Measurements from ENCODE around the gene APC2. TPM values are rescaled to one million over a fixed set of nuclear protein-coding genes. Genes with fewer than 3 reads are reported as not detected.

Gene APC2
- total RNA-seq, 1 donor from 2014 or later: 1.0 TPM

DNA sequence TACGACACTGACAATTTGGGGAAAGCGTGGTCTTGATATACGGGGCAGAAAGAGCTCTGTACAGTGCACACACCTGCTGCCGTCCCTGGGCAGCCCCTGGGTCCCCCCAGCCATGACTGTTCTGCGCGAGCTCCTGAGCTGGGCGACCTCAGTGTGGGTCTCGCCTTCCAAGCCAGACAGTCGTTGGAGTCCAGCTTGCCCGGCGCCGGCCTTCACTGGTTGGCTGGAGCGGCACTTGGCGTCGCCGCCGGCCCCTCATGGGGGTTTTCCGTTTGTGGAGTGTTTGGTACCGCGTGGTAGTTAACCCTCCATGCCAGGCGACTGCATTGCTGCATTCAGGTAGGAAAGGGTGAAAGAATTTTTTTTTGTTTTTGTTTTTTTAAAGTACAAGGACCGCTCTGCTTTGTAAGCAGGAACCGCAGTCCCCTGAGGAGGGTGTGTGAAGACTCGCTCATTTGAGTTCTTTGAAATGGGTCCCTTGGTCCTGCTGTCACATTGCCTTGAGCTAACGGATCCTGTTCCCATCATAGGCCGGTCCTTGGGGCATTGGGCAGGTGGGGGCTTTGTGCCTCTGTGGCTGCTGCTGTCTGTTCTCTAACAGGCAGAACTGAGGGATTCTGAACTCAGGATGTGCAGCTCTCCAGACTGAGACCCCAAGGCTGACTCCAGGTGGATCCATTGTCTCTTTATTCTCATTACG is 22.6 kb upstream of the APC2 start:
- no peak overlapping the region for H3K4me3 ChIP-seq (ENCODE audit: low read length in 3 of 3)
- no peaks in the 10 kb centered on the region for H3K9me3 ChIP-seq (ENCODE audit: control insufficient read depth in 3 of 3, low read length in 3 of 3)
- H3K36me3 ChIP-seq (ENCODE audit: control insufficient read depth in 3 of 3, insufficient read depth in 3 of 3, low read length in 3 of 3): peaks cover 66 to 71% (median 66%) of the 10 kb centered on the region in 3 donors
- H3K4me1 ChIP-seq (ENCODE audit: control insufficient read depth in 3 of 3, insufficient read depth in 3 of 3, low read length in 3 of 3): peaks cover 0 to 2% (median under 1%) of the 10 kb centered on the region in 3 donors
- no peak overlapping the region for H3K9ac ChIP-seq (ENCODE audit: low read depth in 1 of 3, low read length in 3 of 3)
- H3K27ac ChIP-seq (ENCODE audit: low read depth, low read length): no peak overlapping the region
- no peaks in the 10 kb centered on the region for H3K27me3 ChIP-seq (ENCODE audit: control insufficient read depth in 3 of 3, insufficient read depth in 3 of 3, low read length in 3 of 3)

DNA sequence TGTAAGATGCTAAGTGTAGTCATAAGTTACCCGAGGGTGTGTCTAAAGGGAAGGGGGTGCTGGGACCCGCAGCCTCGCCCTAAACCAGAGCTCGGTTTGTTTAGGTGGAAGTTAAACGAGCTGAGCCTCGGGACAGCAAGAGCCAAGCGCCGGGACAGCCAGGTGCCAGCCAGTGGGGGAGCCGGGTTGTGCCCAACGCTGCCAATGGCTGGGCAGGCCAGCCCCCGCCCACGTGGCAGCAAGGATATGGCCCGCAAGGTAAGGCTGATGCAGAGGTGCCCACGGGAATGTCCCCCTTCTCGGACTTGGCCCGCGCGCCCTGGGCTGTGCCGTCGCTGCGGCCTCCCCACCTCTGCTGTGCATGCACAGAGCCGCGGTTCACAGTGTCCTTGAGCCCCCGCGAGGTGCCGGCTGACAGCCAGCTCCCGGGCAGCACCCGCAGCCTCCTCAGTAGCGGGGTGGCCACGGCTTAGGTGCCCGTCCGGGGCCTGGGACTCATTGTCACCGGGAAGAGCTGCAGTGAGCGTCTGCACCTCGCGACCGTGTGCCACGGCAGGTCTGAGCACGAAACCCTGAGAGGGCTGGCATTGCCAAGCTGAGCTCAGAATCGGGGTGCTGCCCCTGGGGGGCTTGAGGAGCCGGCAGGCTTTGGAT is 21.1 kb upstream of the APC2 start:
- Histone ChIP-seq H3K9ac (ENCODE audit: low read depth in 1 of 3, low read length in 3 of 3) (no peak overlapping the region), H3K36me3 (ENCODE audit: control insufficient read depth in 3 of 3, insufficient read depth in 3 of 3, low read length in 3 of 3) (peaks cover 66 to 73% (median 67%) of the 10 kb centered on the region in 3 donors), H3K27me3 (ENCODE audit: control insufficient read depth in 3 of 3, insufficient read depth in 3 of 3, low read length in 3 of 3) (no peaks in the 10 kb centered on the region), H3K4me3 (ENCODE audit: low read length in 3 of 3) (no peak overlapping the region), H3K27ac (ENCODE audit: low read depth, low read length) (no peak overlapping the region), H3K4me1 (ENCODE audit: control insufficient read depth in 3 of 3, insufficient read depth in 3 of 3, low read length in 3 of 3) (peaks cover 0 to 2% (median 0%) of the 10 kb centered on the region in 3 donors), H3K9me3 (ENCODE audit: control insufficient read depth in 3 of 3, low read length in 3 of 3) (no peaks in the 10 kb centered on the region)

DNA sequence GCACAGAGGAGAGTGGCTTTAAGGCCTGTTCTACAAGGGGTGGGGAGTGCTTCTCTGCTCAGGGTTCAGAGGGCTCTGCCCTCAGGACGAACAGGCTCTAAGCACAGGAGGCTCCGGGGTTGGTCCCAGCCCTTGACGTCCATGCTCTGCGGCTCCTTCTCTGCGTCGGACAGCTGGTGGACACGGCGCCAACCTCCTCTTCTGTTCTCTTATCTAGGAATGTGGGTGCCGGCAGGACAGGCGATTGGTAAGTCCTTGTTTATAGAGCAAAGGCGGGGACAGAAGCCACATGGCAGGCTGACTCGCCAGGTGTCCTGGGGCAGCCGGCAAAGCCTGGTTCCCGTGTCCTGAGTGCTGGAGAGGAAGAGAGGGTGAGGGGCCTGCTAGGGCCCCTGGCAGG is 20.2 kb upstream of the APC2 start:
- Histone ChIP-seq H3K27ac (ENCODE audit: low read depth, low read length) (no peak overlapping the region), H3K9me3 (ENCODE audit: control insufficient read depth in 3 of 3, low read length in 3 of 3) (no peaks in the 10 kb centered on the region)

DNA sequence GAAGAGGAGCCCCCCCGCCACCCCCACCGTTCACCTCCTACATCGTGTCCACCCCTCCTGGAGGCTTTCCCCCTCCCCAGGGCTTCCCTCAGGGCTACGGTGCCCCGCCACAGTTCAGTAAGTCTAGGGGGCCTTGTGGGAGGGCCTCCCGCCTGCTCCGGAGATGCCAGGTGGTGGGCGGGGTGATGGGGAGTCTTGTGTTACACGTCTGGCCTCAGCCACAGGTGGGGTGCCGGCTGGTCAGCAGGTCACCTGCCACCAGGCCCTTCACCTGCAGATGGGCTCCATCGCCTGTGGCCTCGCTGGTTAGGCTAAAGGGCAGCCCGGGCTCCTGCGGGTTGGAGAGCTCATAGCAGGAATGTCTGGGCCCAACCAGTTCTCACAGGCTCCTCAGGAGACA is 19.7 kb upstream of the APC2 start:
- H3K36me3 ChIP-seq (ENCODE audit: control insufficient read depth in 3 of 3, insufficient read depth in 3 of 3, low read length in 3 of 3): peaks cover 62 to 70% (median 63%) of the 10 kb centered on the region in 3 donors

More for the DNA sequence above, 20.2 kb upstream of the APC2 start:
- H3K27me3 ChIP-seq (ENCODE audit: control insufficient read depth in 3 of 3, insufficient read depth in 3 of 3, low read length in 3 of 3): no peaks in the 10 kb centered on the region
- peaks cover 0 to 2% (median 0%) of the 10 kb centered on the region in 3 donors for H3K4me1 ChIP-seq (ENCODE audit: control insufficient read depth in 3 of 3, insufficient read depth in 3 of 3, low read length in 3 of 3)
- peaks cover 66 to 73% (median 67%) of the 10 kb centered on the region in 3 donors for H3K36me3 ChIP-seq (ENCODE audit: control insufficient read depth in 3 of 3, insufficient read depth in 3 of 3, low read length in 3 of 3)
- H3K4me3 ChIP-seq (ENCODE audit: low read length in 3 of 3): no peak overlapping the region
- no peak overlapping the region for H3K9ac ChIP-seq (ENCODE audit: low read depth in 1 of 3, low read length in 3 of 3)

DNA sequence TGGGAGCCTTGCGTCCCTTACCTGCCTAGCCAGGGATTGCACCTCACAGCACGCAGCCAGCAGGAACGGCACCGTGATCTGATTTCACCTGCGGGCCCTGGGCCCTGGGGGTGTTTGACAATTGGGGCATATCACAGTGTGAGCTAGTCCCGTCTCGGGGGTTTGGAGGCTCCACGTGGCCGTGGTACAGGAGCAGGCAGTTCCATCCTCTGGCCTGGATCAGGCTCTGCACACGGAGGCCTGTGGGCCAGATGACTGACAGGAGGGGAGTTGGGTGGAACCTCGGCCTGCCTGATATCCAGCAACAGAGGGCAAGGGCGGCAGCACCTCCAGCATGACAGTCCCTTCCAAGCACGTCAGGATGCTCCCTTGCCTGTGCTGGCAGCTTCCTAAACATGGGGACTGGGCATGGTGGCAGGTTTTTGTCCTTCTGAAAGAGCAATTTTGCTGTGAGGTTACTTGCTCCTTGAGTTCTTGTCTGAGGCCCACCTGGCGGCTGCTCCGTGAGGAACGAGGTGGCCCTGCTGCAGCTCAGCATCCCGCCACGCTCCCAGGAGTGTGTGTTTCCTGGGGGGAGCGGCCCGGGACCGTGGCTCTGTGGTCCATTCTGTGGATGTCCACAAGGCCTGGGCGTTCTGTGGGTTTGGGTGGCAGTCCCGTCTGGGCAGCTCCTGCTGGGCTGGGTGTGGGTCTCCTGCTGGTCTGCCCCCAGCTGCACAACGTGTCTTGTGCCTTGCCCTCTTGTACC is 18.0 kb upstream of the APC2 start:
- Histone ChIP-seq H3K27me3 (ENCODE audit: control insufficient read depth in 3 of 3, insufficient read depth in 3 of 3, low read length in 3 of 3) (no peaks in the 10 kb centered on the region), H3K36me3 (ENCODE audit: control insufficient read depth in 3 of 3, insufficient read depth in 3 of 3, low read length in 3 of 3) (peaks cover 56 to 62% (median 57%) of the 10 kb centered on the region in 3 donors), H3K4me3 (ENCODE audit: low read length in 3 of 3) (no peak overlapping the region), H3K9me3 (ENCODE audit: control insufficient read depth in 3 of 3, low read length in 3 of 3) (no peaks in the 10 kb centered on the region), H3K4me1 (ENCODE audit: control insufficient read depth in 3 of 3, insufficient read depth in 3 of 3, low read length in 3 of 3) (peaks cover 4 to 6% (median 5%) of the 10 kb centered on the region in 3 donors), H3K9ac (ENCODE audit: low read depth in 1 of 3, low read length in 3 of 3) (no peak overlapping the region), H3K27ac (ENCODE audit: low read depth, low read length) (no peak overlapping the region)

More for the DNA sequence above, 19.7 kb upstream of the APC2 start:
- Histone ChIP-seq H3K4me3 (ENCODE audit: low read length in 3 of 3) (no peak overlapping the region), H3K9ac (ENCODE audit: low read depth in 1 of 3, low read length in 3 of 3) (no peak overlapping the region), H3K27ac (ENCODE audit: low read depth, low read length) (no peak overlapping the region), H3K27me3 (ENCODE audit: control insufficient read depth in 3 of 3, insufficient read depth in 3 of 3, low read length in 3 of 3) (no peaks in the 10 kb centered on the region), H3K4me1 (ENCODE audit: control insufficient read depth in 3 of 3, insufficient read depth in 3 of 3, low read length in 3 of 3) (peaks cover 0 to 2% (median 0%) of the 10 kb centered on the region in 3 donors), H3K9me3 (ENCODE audit: control insufficient read depth in 3 of 3, low read length in 3 of 3) (no peaks in the 10 kb centered on the region)

DNA sequence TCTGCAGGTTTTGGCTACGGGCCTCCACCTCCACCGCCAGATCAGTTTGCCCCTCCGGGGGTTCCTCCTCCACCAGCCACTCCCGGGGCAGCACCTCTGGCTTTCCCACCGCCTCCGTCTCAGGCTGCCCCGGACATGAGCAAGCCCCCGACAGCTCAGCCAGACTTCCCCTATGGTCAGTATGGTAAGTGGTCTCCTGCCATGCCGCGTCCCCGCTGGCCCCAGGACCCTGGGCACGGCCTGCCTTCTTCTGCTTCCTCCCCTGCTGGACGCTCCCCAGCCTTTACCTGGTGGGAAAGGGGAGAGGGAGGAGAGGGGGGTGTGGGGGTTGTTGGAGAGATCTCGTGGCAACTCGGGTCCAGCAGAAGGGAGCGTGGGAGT is 17.4 kb upstream of the APC2 start:
- Histone ChIP-seq H3K4me3 (ENCODE audit: low read length in 3 of 3) (no peak overlapping the region), H3K27ac (ENCODE audit: low read depth, low read length) (no peak overlapping the region), H3K9ac (ENCODE audit: low read depth in 1 of 3, low read length in 3 of 3) (no peak overlapping the region), H3K36me3 (ENCODE audit: control insufficient read depth in 3 of 3, insufficient read depth in 3 of 3, low read length in 3 of 3) (peaks cover 54 to 56% (median 55%) of the 10 kb centered on the region in 3 donors), H3K4me1 (ENCODE audit: control insufficient read depth in 3 of 3, insufficient read depth in 3 of 3, low read length in 3 of 3) (peaks cover 4 to 8% (median 4%) of the 10 kb centered on the region in 3 donors), H3K9me3 (ENCODE audit: control insufficient read depth in 3 of 3, low read length in 3 of 3) (no peaks in the 10 kb centered on the region), H3K27me3 (ENCODE audit: control insufficient read depth in 3 of 3, insufficient read depth in 3 of 3, low read length in 3 of 3) (no peaks in the 10 kb centered on the region)

DNA sequence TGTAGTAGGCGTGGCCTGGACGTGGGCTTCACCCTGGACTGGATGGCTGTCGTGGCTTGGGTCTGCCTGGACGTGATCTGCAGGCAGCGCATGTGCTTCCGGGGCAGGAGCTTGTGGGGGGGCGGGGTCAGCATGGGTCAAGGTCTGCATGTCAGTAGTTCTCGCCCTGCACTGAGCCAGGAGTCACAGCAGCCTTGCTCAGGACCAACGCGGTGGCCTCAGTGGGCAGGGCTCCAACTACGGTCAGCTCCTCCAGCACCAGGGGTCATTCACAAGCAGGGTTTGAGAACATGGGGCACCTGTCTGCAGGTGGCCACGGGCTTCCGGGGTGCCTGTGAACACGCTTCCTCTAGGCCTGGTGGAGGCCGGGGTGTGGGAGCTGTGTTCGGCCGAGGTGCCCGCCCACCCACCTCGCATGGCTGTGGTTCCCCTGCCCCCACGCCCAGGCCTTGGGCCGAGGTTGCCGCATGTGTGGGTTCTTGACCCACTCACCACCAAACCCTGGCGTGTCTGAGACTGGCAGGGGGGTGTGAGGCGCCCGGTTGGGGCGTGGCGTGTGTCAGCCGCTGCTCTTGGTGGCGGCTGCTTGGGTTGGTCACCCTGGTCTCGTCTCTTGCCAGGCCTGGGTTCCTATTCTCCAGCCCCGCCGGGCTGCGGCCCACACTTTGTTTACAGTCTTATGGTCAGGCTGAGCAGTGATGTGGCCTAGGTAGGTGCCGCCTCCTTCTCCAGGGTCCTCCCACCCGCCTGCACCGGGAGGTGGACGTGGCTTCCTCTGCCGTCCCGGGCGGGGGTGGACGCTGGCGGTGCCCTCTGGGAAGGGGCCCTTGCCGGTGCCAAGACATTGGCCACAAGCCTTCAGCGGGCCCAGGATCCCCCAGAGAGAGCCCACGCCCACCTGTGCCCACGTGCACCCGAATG is 16.5 kb upstream of the APC2 start:
- no peaks in the 10 kb centered on the region for H3K27me3 ChIP-seq (ENCODE audit: control insufficient read depth in 3 of 3, insufficient read depth in 3 of 3, low read length in 3 of 3)
- no peak overlapping the region for H3K9ac ChIP-seq (ENCODE audit: low read depth in 1 of 3, low read length in 3 of 3)
- no peak overlapping the region for H3K27ac ChIP-seq (ENCODE audit: low read depth, low read length)
- peaks cover 48 to 52% (median 50%) of the 10 kb centered on the region in 3 donors for H3K36me3 ChIP-seq (ENCODE audit: control insufficient read depth in 3 of 3, insufficient read depth in 3 of 3, low read length in 3 of 3)
- peaks cover 8 to 14% (median 8%) of the 10 kb centered on the region in 3 donors for H3K4me1 ChIP-seq (ENCODE audit: control insufficient read depth in 3 of 3, insufficient read depth in 3 of 3, low read length in 3 of 3)
- H3K9me3 ChIP-seq (ENCODE audit: control insufficient read depth in 3 of 3, low read length in 3 of 3): no peaks in the 10 kb centered on the region
- H3K4me3 ChIP-seq (ENCODE audit: low read length in 3 of 3): no peak overlapping the region

DNA sequence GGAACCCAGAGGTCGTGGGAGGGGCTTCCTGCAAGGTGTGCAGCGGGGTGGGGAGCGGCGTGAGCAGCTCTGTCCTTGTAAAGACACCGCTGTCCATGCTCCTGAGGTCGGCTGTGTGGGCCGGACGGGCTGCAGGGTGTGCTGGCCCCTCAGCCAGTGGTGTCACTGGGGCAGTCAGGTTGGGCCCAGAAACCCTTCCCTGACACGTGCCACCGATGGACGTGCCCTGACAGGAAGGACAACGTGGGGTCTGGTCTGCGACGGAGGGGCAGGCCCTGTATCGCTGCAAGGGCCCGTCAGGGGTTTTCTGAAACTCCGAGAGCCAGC is 15.9 kb upstream of the APC2 start:
- Histone ChIP-seq H3K27ac (ENCODE audit: low read depth, low read length) (no peak overlapping the region), H3K4me3 (ENCODE audit: low read length in 3 of 3) (no peak overlapping the region), H3K27me3 (ENCODE audit: control insufficient read depth in 3 of 3, insufficient read depth in 3 of 3, low read length in 3 of 3) (no peaks in the 10 kb centered on the region), H3K4me1 (ENCODE audit: control insufficient read depth in 3 of 3, insufficient read depth in 3 of 3, low read length in 3 of 3) (peaks cover 8 to 15% (median 10%) of the 10 kb centered on the region in 3 donors), H3K9ac (ENCODE audit: low read depth in 1 of 3, low read length in 3 of 3) (no peak overlapping the region), H3K36me3 (ENCODE audit: control insufficient read depth in 3 of 3, insufficient read depth in 3 of 3, low read length in 3 of 3) (peaks cover 42 to 48% (median 47%) of the 10 kb centered on the region in 3 donors), H3K9me3 (ENCODE audit: control insufficient read depth in 3 of 3, low read length in 3 of 3) (no peaks in the 10 kb centered on the region)

DNA sequence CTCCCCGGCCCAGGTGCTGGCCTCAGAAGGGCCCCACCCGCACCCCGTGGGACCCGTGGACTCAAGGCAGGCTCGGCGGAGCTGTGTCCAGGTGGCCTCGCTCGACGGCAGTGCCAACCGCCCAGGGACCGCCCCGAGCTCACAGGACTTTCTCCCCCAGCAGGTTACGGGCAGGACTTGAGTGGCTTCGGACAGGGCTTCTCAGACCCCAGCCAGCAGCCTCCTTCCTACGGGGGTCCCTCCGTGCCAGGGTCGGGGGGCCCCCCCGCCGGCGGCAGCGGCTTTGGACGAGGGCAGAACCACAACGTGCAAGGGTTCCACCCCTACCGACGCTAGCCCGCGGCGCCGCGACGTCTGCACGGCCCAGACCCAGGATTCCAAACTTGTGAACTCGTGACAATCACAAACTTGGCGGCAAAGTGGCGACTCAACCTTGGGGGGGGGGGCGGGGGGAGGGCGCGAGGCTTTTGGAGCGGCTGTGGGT is 15.3 kb upstream of the APC2 start:
- Histone ChIP-seq H3K27ac (ENCODE audit: low read depth, low read length) (no peak overlapping the region), H3K9me3 (ENCODE audit: control insufficient read depth in 3 of 3, low read length in 3 of 3) (no peaks in the 10 kb centered on the region), H3K4me1 (ENCODE audit: control insufficient read depth in 3 of 3, insufficient read depth in 3 of 3, low read length in 3 of 3) (peaks cover 13 to 21% (median 16%) of the 10 kb centered on the region in 3 donors), H3K27me3 (ENCODE audit: control insufficient read depth in 3 of 3, insufficient read depth in 3 of 3, low read length in 3 of 3) (no peaks in the 10 kb centered on the region), H3K9ac (ENCODE audit: low read depth in 1 of 3, low read length in 3 of 3) (no peak overlapping the region), H3K36me3 (ENCODE audit: control insufficient read depth in 3 of 3, insufficient read depth in 3 of 3, low read length in 3 of 3) (peaks cover 38 to 45% (median 43%) of the 10 kb centered on the region in 3 donors), H3K4me3 (ENCODE audit: low read length in 3 of 3) (no peak overlapping the region)
